ENCODE results near the gene BIRC5. TPM values are rescaled to one million over a fixed set of nuclear protein-coding genes. Genes with fewer than 3 reads are reported as not detected.

Gene BIRC5
- total RNA-seq, 4 donors from 2014 or later, result 1.2 to 7.9 (median 3.6) TPM

DNA sequence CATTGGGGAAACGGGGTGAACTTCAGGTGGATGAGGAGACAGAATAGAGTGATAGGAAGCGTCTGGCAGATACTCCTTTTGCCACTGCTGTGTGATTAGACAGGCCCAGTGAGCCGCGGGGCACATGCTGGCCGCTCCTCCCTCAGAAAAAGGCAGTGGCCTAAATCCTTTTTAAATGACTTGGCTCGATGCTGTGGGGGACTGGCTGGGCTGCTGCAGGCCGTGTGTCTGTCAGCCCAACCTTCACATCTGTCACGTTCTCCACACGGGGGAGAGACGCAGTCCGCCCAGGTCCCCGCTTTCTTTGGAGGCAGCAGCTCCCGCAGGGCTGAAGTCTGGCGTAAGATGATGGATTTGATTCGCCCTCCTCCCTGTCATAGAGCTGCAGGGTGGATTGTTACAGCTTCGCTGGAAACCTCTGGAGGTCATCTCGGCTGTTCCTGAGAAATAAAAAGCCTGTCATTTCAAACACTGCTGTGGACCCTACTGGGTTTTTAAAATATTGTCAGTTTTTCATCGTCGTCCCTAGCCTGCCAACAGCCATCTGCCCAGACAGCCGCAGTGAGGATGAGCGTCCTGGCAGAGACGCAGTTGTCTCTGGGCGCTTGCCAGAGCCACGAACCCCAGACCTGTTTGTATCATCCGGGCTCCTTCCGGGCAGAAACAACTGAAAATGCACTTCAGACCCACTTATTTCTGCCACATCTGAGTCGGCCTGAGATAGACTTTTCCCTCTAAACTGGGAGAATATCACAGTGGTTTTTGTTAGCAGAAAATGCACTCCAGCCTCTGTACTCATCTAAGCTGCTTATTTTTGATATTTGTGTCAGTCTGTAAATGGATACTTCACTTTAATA lies 10.4 kb downstream of the BIRC5 start:
- Histone ChIP-seq H3K27me3 (peaks cover 10% of the 10 kb centered on the region), H3K36me3 (no peaks in the 10 kb centered on the region), H3K27ac (no peak overlapping the region), H3K4me3 (no peak overlapping the region), H3K9me3 (no peaks in the 10 kb centered on the region), H3K4me1 (peaks cover 0 to 3% (median 0%) of the 10 kb centered on the region in 4 donors)
- WGBS, 2 donors (ENCODE audit: low coverage in 1 of 2), result 86 to 92% methylated on average over 12 to 27 of the region's 27 CpGs
- TF ChIP-seq POLR2A (IDR thresholded peaks at IDR 0.05) (no peak), EP300 (IDR thresholded peaks at IDR 0.05; ENCODE audit: low read depth) (no peak), POLR2AphosphoS5 (IDR thresholded peaks at IDR 0.05) (no peak)
- TF ChIP-seq, protein P1, sequence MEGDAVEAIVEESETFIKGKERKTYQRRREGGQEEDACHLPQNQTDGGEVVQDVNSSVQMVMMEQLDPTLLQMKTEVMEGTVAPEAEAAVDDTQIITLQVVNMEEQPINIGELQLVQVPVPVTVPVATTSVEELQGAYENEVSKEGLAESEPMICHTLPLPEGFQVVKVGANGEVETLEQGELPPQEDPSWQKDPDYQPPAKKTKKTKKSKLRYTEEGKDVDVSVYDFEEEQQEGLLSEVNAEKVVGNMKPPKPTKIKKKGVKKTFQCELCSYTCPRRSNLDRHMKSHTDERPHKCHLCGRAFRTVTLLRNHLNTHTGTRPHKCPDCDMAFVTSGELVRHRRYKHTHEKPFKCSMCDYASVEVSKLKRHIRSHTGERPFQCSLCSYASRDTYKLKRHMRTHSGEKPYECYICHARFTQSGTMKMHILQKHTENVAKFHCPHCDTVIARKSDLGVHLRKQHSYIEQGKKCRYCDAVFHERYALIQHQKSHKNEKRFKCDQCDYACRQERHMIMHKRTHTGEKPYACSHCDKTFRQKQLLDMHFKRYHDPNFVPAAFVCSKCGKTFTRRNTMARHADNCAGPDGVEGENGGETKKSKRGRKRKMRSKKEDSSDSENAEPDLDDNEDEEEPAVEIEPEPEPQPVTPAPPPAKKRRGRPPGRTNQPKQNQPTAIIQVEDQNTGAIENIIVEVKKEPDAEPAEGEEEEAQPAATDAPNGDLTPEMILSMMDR (IDR thresholded peaks at IDR 0.05), result no peak
- in situ Hi-C loops (cut with MboI; ENCODE audit: low pct_ligation_motif_present in 1 of 4, low pct_unique_long_range_greater_than_20kb in 1 of 4, low sequenced_read_pairs in 3 of 4), result no loop called here
- no peak for DNase-seq
- intact Hi-C loops (cut with DNase I; ENCODE audit: low total_unique reads), result no loop called here

DNA sequence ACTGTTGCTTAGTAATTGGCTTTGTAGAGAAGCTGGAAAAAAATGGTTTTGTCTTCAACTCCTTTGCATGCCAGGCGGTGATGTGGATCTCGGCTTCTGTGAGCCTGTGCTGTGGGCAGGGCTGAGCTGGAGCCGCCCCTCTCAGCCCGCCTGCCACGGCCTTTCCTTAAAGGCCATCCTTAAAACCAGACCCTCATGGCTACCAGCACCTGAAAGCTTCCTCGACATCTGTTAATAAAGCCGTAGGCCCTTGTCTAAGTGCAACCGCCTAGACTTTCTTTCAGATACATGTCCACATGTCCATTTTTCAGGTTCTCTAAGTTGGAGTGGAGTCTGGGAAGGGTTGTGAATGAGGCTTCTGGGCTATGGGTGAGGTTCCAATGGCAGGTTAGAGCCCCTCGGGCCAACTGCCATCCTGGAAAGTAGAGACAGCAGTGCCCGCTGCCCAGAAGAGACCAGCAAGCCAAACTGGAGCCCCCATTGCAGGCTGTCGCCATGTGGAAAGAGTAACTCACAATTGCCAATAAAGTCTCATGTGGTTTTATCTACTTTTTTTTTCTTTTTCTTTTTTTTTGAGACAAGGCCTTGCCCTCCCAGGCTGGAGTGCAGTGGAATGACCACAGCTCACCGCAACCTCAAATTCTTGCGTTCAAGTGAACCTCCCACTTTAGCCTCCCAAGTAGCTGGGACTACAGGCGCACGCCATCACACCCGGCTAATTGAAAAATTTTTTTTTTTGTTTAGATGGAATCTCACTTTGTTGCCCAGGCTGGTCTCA lies 11.2 kb downstream of the BIRC5 start:
- Histone ChIP-seq H3K27me3 (peaks cover 18% of the 10 kb centered on the region), H3K27ac (no peak overlapping the region), H3K4me3 (no peak overlapping the region), H3K9me3 (no peaks in the 10 kb centered on the region), H3K4me1 (peaks cover 0 to 3% (median 0%) of the 10 kb centered on the region in 4 donors), H3K36me3 (no peaks in the 10 kb centered on the region)
- 93 to 96% methylated on average over 5 to 16 of the region's 16 CpGs for WGBS, 2 donors (ENCODE audit: low coverage in 1 of 2)
- DNase-seq, result no peak
- in situ Hi-C loops (cut with MboI; ENCODE audit: low pct_ligation_motif_present in 1 of 4, low pct_unique_long_range_greater_than_20kb in 1 of 4, low sequenced_read_pairs in 3 of 4), result no loop called here
- intact Hi-C loops (cut with DNase I; ENCODE audit: low total_unique reads), result no loop called here
- TF ChIP-seq POLR2AphosphoS5 (IDR thresholded peaks at IDR 0.05), result no peak
- TF ChIP-seq EP300 (IDR thresholded peaks at IDR 0.05; ENCODE audit: low read depth), result no peak
- TF ChIP-seq, protein P1 (IDR thresholded peaks at IDR 0.05), result no peak
- no peak for TF ChIP-seq POLR2A (IDR thresholded peaks at IDR 0.05)

DNA sequence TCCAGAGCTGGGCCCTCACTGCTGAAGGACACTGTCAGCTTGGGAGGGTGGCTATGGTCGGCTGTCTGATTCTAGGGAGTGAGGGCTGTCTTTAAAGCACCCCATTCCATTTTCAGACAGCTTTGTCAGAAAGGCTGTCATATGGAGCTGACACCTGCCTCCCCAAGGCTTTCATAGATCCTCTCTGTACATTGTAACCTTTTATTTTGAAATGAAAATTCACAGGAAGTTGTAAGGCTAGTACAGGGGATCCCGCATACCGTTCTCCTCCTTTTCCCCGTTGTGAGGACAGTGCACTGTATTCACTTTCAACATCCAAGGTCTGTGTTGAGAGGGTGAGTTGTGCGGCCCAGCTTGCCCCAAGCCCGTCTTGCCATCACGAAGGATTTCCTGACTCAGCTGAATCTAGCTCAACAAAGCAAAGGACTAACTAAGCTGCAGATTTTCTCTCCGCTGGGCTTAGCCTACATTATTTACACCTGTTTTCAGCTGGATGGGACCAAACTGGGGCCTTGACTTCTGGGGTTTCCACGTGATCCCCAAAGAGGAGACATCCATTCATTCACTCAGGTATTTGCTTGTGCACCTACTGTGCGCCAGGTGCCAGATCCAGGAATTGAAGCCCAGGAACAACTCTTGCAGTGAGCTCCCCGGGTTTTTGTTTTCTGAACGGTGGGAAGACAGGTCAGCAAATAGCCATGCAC lies 12.2 kb downstream of the BIRC5 start:
- WGBS, 2 donors (ENCODE audit: low coverage in 1 of 2), result 70 to 74% methylated on average over 2 to 12 of the region's 12 CpGs
- intact Hi-C loops (cut with DNase I; ENCODE audit: low total_unique reads) (no loop called here), in situ Hi-C loops (cut with MboI; ENCODE audit: low pct_ligation_motif_present in 1 of 4, low pct_unique_long_range_greater_than_20kb in 1 of 4, low sequenced_read_pairs in 3 of 4) (no loop called here)
- no peak overlapping the region for H3K4me3 ChIP-seq
- no peaks in the 10 kb centered on the region for H3K36me3 ChIP-seq
- no peak overlapping the region for H3K27ac ChIP-seq
- H3K9me3 ChIP-seq, result no peaks in the 10 kb centered on the region
- H3K27me3 ChIP-seq, result peaks cover 27% of the 10 kb centered on the region
- TF ChIP-seq, protein P1 (IDR thresholded peaks at IDR 0.05), result no peak
- TF ChIP-seq POLR2A (IDR thresholded peaks at IDR 0.05) (no peak), POLR2AphosphoS5 (IDR thresholded peaks at IDR 0.05) (no peak), EP300 (IDR thresholded peaks at IDR 0.05; ENCODE audit: low read depth) (no peak)
- peaks cover 0 to 3% (median 0%) of the 10 kb centered on the region in 4 donors for H3K4me1 ChIP-seq
- no peak for DNase-seq
